Mammary epithelial cell (primary cell): ENCODE measurements around the gene NCMAP.

Experiments
- EZH2 ChIP-seq: IDR thresholded peaks from 2 replicates; pipeline ENCODE4 v1.6.1; 2012; ENCODE audit warnings: low read length, inconsistent platforms, borderline replicate concordance
- TF ChIP-seq, protein P1 (sequence below), 2 donors: IDR thresholded peaks in 1 of 2; conservative IDR thresholded peaks in 1 of 2; 2 replicates each; pipeline ENCODE4 v1.5.1; 2011 to 2012; ENCODE audit warnings: inconsistent platforms in 2 of 2, low read length in 2 of 2, mild to moderate bottlenecking in 2 of 2, control low read depth in 1 of 2, low read depth in 1 of 2; ENCODE audit not compliant: insufficient read depth in 1 of 2; ENCODE audit errors: extremely low read depth in 1 of 2

DNA sequence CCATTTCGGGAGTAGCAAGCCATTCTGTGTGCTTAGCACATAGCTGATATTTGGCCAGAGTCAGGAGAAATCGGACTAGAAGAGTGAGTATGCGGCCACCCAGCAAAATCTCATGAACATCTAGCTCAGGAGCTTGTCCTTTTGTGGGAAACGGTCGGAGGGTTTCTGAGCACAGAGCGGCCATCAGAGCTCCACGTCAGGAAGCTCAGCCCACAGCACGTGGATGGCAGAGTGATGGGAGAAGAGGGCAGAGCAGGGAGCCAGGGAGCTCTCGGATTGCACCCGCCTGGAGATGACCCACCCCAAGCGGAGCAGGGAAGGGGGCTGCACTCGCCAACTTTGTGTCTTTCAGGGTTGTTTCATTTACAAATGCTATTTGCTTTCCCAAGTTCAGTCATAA is 39.4 kb upstream of the NCMAP start:
- TF ChIP-seq, protein P1, sequence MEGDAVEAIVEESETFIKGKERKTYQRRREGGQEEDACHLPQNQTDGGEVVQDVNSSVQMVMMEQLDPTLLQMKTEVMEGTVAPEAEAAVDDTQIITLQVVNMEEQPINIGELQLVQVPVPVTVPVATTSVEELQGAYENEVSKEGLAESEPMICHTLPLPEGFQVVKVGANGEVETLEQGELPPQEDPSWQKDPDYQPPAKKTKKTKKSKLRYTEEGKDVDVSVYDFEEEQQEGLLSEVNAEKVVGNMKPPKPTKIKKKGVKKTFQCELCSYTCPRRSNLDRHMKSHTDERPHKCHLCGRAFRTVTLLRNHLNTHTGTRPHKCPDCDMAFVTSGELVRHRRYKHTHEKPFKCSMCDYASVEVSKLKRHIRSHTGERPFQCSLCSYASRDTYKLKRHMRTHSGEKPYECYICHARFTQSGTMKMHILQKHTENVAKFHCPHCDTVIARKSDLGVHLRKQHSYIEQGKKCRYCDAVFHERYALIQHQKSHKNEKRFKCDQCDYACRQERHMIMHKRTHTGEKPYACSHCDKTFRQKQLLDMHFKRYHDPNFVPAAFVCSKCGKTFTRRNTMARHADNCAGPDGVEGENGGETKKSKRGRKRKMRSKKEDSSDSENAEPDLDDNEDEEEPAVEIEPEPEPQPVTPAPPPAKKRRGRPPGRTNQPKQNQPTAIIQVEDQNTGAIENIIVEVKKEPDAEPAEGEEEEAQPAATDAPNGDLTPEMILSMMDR (conservative IDR thresholded peaks at IDR 0.05 in 1 of 2, IDR thresholded peaks at IDR 0.05 in 1 of 2; ENCODE audit: extremely low read depth in 1 of 2, insufficient read depth in 1 of 2, low read depth in 1 of 2, low read length in 2 of 2), result no peak
- TF ChIP-seq EZH2, result no peak
